GM12864 (cell line): ENCODE data around the gene SRGAP3.

Source experiments
- DNase-seq: peaks from one replicate; pipeline ENCODE4 v3.0.0-alpha.2; 2011; ENCODE audit warnings: low read depth
- H3K4me3 ChIP-seq: 2 replicates; pipeline ENCODE4 v1.5.1; 2011; ENCODE audit warnings: mild to moderate bottlenecking, low read depth, low read length, control low read depth
- TF ChIP-seq, protein P1 (sequence below): IDR thresholded peaks from 2 replicates; pipeline ENCODE4 v1.5.1; 2011; ENCODE audit warnings: low read depth, mild to moderate bottlenecking, moderate library complexity, low read length, control low read depth, inconsistent platforms; ENCODE audit errors: missing control alignments

SRGAP3 gene

DNA sequence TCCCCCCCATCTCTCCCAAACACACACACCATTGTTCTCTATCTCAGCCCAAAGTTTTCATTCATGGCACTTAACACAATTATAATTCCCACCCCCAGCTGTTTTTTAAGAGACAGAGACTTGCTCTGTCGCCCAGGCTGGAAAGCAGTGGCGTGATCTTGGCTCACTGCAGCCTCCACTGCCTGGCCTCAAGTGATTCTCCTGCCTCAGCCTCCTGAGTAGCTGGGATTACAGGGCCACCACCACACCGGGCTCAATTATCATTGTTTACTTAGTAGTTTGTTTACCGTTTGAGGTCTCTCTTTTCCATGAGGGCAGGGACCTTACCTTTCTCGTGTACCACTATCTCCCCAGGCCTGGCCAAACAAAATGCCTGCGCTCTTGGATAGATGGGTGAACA is 206.4 kb downstream of the SRGAP3 start:
- no peak for DNase-seq
- H3K4me3 ChIP-seq, result no peak overlapping the region
- TF ChIP-seq, protein P1, sequence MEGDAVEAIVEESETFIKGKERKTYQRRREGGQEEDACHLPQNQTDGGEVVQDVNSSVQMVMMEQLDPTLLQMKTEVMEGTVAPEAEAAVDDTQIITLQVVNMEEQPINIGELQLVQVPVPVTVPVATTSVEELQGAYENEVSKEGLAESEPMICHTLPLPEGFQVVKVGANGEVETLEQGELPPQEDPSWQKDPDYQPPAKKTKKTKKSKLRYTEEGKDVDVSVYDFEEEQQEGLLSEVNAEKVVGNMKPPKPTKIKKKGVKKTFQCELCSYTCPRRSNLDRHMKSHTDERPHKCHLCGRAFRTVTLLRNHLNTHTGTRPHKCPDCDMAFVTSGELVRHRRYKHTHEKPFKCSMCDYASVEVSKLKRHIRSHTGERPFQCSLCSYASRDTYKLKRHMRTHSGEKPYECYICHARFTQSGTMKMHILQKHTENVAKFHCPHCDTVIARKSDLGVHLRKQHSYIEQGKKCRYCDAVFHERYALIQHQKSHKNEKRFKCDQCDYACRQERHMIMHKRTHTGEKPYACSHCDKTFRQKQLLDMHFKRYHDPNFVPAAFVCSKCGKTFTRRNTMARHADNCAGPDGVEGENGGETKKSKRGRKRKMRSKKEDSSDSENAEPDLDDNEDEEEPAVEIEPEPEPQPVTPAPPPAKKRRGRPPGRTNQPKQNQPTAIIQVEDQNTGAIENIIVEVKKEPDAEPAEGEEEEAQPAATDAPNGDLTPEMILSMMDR, result no peak

- no peak for DNase-seq
- no peak overlapping the region for H3K4me3 ChIP-seq
- TF ChIP-seq, protein P1, result no peak
Measured at GRCh38 chr3:9041626-9042025, 207.8 kb downstream of the SRGAP3 start.

- no peak overlapping the region for H3K4me3 ChIP-seq
- no peak for DNase-seq
- TF ChIP-seq, protein P1, result no peak
Measured at GRCh38 chr3:9040996-9041395, 208.4 kb downstream of the SRGAP3 start.

DNA sequence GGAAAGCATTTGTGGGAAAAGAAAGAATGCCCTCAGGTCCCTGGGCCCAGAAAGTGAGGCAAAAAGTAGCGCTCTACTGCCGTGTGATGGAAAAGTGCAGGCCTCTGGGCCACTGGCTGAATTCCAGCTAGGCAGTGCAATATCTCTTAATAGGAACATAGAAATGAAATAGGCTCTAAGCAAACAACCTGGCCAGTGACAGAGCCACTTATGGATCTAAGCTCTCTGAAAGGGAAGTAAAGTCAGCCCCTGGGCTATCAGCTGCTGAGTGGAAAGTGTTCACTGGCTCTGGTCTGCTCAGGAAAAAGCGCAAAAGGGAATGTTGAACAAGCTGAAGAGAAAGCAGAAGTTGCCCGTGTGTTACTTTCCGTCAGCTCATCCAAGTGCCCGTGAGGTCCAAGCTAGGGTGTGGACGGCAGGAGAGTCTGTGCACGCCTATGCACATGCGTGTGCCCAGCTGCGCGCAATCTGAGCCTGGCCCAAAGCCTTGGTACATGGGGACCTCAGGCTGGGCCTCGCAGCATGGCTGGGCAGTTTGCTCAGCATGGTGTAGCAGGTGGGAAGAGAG is 212.2 kb downstream of the SRGAP3 start:
- no peak for DNase-seq
- TF ChIP-seq, protein P1, result no peak

DNA sequence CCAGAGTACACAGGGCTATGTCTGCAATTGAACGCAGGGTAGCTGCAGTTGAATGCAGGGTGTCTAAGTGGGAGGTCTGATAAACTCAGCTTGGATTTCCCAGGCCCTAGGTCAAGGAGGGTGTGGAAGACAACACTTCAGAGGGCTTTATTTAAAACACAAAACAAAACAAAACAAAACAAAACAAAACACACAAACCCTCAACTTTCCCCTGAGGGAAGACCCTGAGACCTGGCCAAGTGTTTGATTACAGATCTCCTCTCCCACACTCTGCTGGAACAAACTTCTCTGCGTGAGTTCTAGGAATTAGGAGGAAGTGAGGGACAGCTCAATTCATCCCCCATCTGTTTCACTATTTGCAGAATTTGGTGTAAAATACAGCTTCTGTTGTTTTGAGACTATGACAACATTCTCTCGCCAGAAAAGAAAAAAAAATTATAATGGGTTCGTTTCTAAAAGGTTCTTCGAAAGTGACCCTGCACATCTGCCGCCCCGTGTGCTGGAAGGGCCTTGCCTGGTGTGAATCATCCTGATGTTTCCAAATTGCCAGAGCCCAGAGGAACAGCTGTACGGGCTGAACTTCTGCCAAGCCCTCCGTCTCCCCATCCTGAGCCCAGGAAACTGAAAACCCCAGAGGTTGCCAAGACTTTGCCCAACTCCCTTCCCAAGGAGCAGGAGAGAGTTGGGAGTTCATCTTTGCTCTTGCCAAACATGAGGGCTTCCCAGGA is 212.9 kb downstream of the SRGAP3 start:
- no peak overlapping the region for H3K4me3 ChIP-seq
- no peak for DNase-seq
- TF ChIP-seq, protein P1, result no peak

More for the DNA sequence above, 212.2 kb downstream of the SRGAP3 start:
- H3K4me3 ChIP-seq, result no peak overlapping the region

DNA sequence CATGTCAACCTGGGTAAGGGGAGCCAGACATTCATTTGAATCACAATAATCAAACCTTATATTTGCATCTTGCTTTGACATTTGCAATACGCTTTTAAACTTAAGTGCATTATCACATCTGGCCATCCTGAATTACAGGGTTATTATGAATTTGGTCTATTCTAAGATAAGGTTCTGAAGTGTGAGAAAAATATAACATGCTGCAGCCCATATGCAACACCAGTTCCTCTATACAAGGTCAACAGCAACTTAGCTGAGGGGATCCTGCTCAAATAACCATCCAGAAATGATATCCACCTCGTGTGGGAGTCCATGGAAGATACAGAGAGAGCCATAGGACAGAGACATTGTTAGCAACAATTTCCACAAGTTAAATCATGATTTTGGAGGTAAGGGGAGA is 213.5 kb downstream of the SRGAP3 start:
- no peak for DNase-seq
- TF ChIP-seq, protein P1, result no peak
- H3K4me3 ChIP-seq, result no peak overlapping the region

GRCh38 chr3:9035473-9035872 is 214.0 kb downstream of the SRGAP3 start:
- no peak overlapping the region for H3K4me3 ChIP-seq
- TF ChIP-seq, protein P1, result no peak
- DNase-seq, result no peak
